ENCODE data around the gene FADS3.

GRCh38 chr11:61883947-61884346 lies 7.4 kb downstream of the FADS3 start:
- TF ChIP-seq POLR2A (IDR thresholded peaks at IDR 0.05) (no peak), POLR2AphosphoS5 (IDR thresholded peaks at IDR 0.05) (no peak)
